ENCODE results near the gene MOBP.

GRCh38 chr3:39513791-39514369, 46.4 kb downstream of the MOBP start:
- no peak for TF ChIP-seq EZH2 (IDR thresholded peaks at IDR 0.05; ENCODE audit: borderline replicate concordance, low read length)
- TF ChIP-seq CTCF (IDR thresholded peaks at IDR 0.05; ENCODE audit: low read length): no peak
